Vagina (tissue), 2 donors: ENCODE measurements around the gene PLPPR4. TPM values are rescaled to one million over a fixed set of nuclear protein-coding genes. Genes with fewer than 3 reads are reported as not detected.

ENCODE experiments used
- DNase-seq, 2 donors: peaks; one replicate each; pipeline ENCODE4 v3.0.0-alpha.2; 2017; ENCODE audit errors: extremely low spot score in 2 of 2
- H3K27ac ChIP-seq: fragments of 200-600 bp; sonication (generic); one replicate; pipeline ENCODE4 v1.5.1; 2019
- H3K27me3 ChIP-seq: fragments of 200-600 bp; sonication (generic); one replicate; pipeline ENCODE4 v1.5.1; 2019
- H3K36me3 ChIP-seq, 2 donors: fragments of 200-600 bp; sonication (generic); one replicate each; pipeline ENCODE4 v1.5.1; 2017 to 2019
- H3K4me1 ChIP-seq: fragments of 200-600 bp; sonication (generic); one replicate; pipeline ENCODE4 v1.5.1; 2019
- H3K4me3 ChIP-seq, 2 donors: fragments of 200-600 bp; sonication (generic); 1 replicate in 1 of 2; 2 replicates in 1 of 2; pipeline ENCODE4 v1.5.1; 2016 to 2019
- H3K9me3 ChIP-seq: fragments of 200-600 bp; sonication (generic); one replicate; pipeline ENCODE4 v1.5.1; 2019
- CTCF ChIP-seq, 3 experiments: fragments of 450-650 bp in 2 of 3; fragments of 200-600 bp in 1 of 3; sonication (generic) in 1 of 3; IDR thresholded peaks; one replicate each; pipeline ENCODE4 v1.5.1; 2017 to 2019; ENCODE audit warnings: antibody characterized with exemption in 3 of 3, mild to moderate bottlenecking in 2 of 3, moderate library complexity in 2 of 3
- POLR2A ChIP-seq, 2 donors: fragments of 450-650 bp; IDR thresholded peaks; one replicate each; pipeline ENCODE4 v1.6.1; 2017; ENCODE audit warnings: antibody characterized with exemption in 2 of 2, mild to moderate bottlenecking in 2 of 2, moderate library complexity in 2 of 2
- POLR2AphosphoS5 ChIP-seq, 2 donors: sonication (generic); formaldehyde crosslinking; IDR thresholded peaks; one replicate each; pipeline ENCODE4 v1.9.0; 2017; ENCODE audit warnings: antibody characterized with exemption in 2 of 2, mild to moderate bottlenecking in 2 of 2, low read depth in 1 of 2; ENCODE audit not compliant: insufficient read depth in 1 of 2
- intact Hi-C: fragments of 100-400 bp; cut with DNase I; formaldehyde crosslinking; loops from one replicate; pipeline ENCODE4 v1.15.1; 2023
- total RNA-seq: library from RNA; depleted of rRNA; stranded (reverse); fragments of >200 nt; gene quantifications from one replicate; pipeline ENCODE4 v1.2.3, GENCODE V29; 2016

The PLPPR4 gene
- total RNA-seq, 1 donor from 2014 or later = 1.5 TPM

- no peak for DNase-seq
These were observed 2.4 kb downstream of the PLPPR4 start for GRCh38 chr1:99266726-99267125.

GRCh38 chr1:99268021-99268420 is 3.7 kb downstream of the PLPPR4 start:
- Histone ChIP-seq H3K9me3 (no peaks in the 10 kb centered on the region), H3K36me3 (no peaks in the 10 kb centered on the region), H3K27me3 (no peaks in the 10 kb centered on the region), H3K4me1 (peaks cover 8% of the 10 kb centered on the region), H3K27ac (no peak overlapping the region), H3K4me3 (no peak overlapping the region)
- DNase-seq = no peak
- intact Hi-C loops = no loop called here
- TF ChIP-seq POLR2A (IDR thresholded peaks at IDR 0.05) (no peak), CTCF (IDR thresholded peaks at IDR 0.05) (no peak), POLR2AphosphoS5 (IDR thresholded peaks at IDR 0.05; ENCODE audit: insufficient read depth in 1 of 2, low read depth in 1 of 2) (no peak)

More at GRCh38 chr1:99266726-99267125, 2.4 kb downstream of the PLPPR4 start:
- H3K4me3 ChIP-seq = no peak overlapping the region
- no peaks in the 10 kb centered on the region for H3K9me3 ChIP-seq
- intact Hi-C loops = no loop called here
- no peak overlapping the region for H3K27ac ChIP-seq
- H3K4me1 ChIP-seq = peaks cover 8% of the 10 kb centered on the region
- H3K27me3 ChIP-seq = no peaks in the 10 kb centered on the region
- no peaks in the 10 kb centered on the region for H3K36me3 ChIP-seq
- TF ChIP-seq POLR2AphosphoS5 (IDR thresholded peaks at IDR 0.05; ENCODE audit: insufficient read depth in 1 of 2, low read depth in 1 of 2) = no peak
- no peak for TF ChIP-seq POLR2A (IDR thresholded peaks at IDR 0.05)
- no peak for TF ChIP-seq CTCF (IDR thresholded peaks at IDR 0.05)

- no peaks in the 10 kb centered on the region for H3K9me3 ChIP-seq
- no peak for DNase-seq
These were observed 5.0 kb downstream of the PLPPR4 start for GRCh38 chr1:99269321-99269720.

GRCh38 chr1:99270646-99271045 is 6.4 kb downstream of the PLPPR4 start:
- H3K36me3 ChIP-seq = no peaks in the 10 kb centered on the region
- intact Hi-C loops = no loop called here
- DNase-seq = no peak

More at GRCh38 chr1:99269321-99269720, 5.0 kb downstream of the PLPPR4 start:
- Histone ChIP-seq H3K36me3 (no peaks in the 10 kb centered on the region), H3K27ac (no peak overlapping the region), H3K4me3 (no peak overlapping the region), H3K27me3 (no peaks in the 10 kb centered on the region), H3K4me1 (peaks cover 3% of the 10 kb centered on the region)
- TF ChIP-seq CTCF (IDR thresholded peaks at IDR 0.05) (no peak), POLR2A (IDR thresholded peaks at IDR 0.05) (no peak), POLR2AphosphoS5 (IDR thresholded peaks at IDR 0.05; ENCODE audit: insufficient read depth in 1 of 2, low read depth in 1 of 2) (no peak)
- intact Hi-C loops = loop anchor here (1.0 kb wide), 1 partner anchor 23 kb away; no protein-coding TSS in a partner anchor

More at GRCh38 chr1:99270646-99271045, 6.4 kb downstream of the PLPPR4 start:
- TF ChIP-seq POLR2A (IDR thresholded peaks at IDR 0.05) (no peak), CTCF (IDR thresholded peaks at IDR 0.05) (no peak), POLR2AphosphoS5 (IDR thresholded peaks at IDR 0.05; ENCODE audit: insufficient read depth in 1 of 2, low read depth in 1 of 2) (no peak)
- Histone ChIP-seq H3K27me3 (no peaks in the 10 kb centered on the region), H3K4me1 (no peaks in the 10 kb centered on the region), H3K9me3 (no peaks in the 10 kb centered on the region), H3K27ac (no peak overlapping the region), H3K4me3 (no peak overlapping the region)
